Measurements from ENCODE around the gene C1orf115. TPM values are rescaled to one million over a fixed set of nuclear protein-coding genes. Genes with fewer than 3 reads are reported as not detected.

Gene C1orf115
- total and polyA plus RNA-seq, 2 donors, result 3.5 to 5.2 TPM

DNA sequence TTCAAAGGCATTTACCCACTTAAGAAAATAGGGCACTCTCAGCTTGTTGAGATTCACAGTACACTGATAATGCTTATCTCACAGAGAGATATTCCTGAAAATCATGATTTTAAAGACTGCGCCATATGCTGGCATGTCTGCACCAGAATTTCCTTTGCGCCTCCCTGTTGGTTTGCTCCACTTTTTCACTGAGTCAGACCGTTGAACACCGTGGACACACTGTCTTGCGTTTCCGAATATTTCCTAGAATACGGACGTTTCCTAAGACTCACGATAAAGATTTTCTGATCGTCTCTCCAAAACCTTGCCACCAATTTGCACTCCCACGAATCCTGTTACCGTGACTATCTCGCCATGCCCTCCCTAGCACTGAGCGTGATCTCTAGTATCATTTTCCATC, 497 bp upstream of the C1orf115 start:
- H3K4me3 ChIP-seq (ENCODE audit: low read length in 2 of 2), result no peak overlapping the region
- H3K9me3 ChIP-seq (ENCODE audit: control insufficient read depth in 2 of 2, insufficient read depth in 1 of 2, low read length in 1 of 2), result no peaks in the 10 kb centered on the region
- no peak for DNase-seq (ENCODE audit: low read depth in 6 of 9, low spot score in 9 of 9)
- peaks cover 0 to 5% of the 10 kb centered on the region in 2 donors for H3K4me1 ChIP-seq (ENCODE audit: control insufficient read depth in 2 of 2, insufficient read depth in 2 of 2, low read length in 2 of 2)
- H3K27me3 ChIP-seq (ENCODE audit: control insufficient read depth in 2 of 2, insufficient read depth in 1 of 2, low read length in 1 of 2), result peaks cover 18 to 36% of the 10 kb centered on the region in 2 donors
- 38% methylated on average over 14 of the region's 14 CpGs for WGBS
- H3K27ac ChIP-seq (ENCODE audit: low read depth in 1 of 2, low read length in 1 of 2), result no peak overlapping the region
- no peaks in the 10 kb centered on the region for H3K36me3 ChIP-seq (ENCODE audit: control insufficient read depth in 2 of 2, insufficient read depth in 2 of 2, low read length in 1 of 2)

DNA sequence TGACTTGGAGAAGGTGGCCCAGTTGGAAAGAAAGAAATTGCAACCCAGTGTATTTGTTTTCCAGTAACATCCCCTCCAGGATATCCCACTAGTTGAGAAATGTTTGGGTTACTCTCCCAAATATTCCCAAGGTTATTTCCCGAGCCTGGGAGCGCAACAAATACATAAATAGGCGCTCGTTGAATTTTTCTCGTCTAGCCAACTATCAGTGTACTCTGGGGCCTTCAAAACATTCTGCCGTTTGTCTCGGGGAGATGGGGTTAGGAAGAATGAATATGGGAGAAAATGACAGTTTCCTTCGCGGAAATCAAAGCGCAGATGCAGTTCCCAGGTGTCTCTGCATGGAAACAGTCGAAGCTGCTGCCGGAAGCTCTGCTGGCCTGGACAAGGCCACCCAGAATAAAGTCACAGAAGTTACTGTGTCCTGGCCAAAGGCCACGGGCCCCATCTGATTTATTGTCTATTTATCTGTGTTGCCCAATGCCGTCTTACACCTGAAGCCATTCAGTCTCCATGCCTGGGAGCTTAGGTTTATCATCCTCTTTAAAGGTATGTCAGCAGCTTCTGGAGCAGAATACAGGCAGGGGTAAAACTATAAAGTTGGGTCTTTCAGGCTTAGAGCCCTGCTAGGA, 1.0 kb downstream of the C1orf115 start:
- Histone ChIP-seq H3K36me3 (ENCODE audit: control insufficient read depth in 2 of 2, insufficient read depth in 2 of 2, low read length in 1 of 2) (no peaks in the 10 kb centered on the region), H3K27me3 (ENCODE audit: control insufficient read depth in 2 of 2, insufficient read depth in 1 of 2, low read length in 1 of 2) (peaks cover 18 to 36% of the 10 kb centered on the region in 2 donors), H3K4me3 (ENCODE audit: low read length in 2 of 2) (no peak overlapping the region), H3K4me1 (ENCODE audit: control insufficient read depth in 2 of 2, insufficient read depth in 2 of 2, low read length in 2 of 2) (peaks cover 0 to 5% of the 10 kb centered on the region in 2 donors), H3K9me3 (ENCODE audit: control insufficient read depth in 2 of 2, insufficient read depth in 1 of 2, low read length in 1 of 2) (no peaks in the 10 kb centered on the region), H3K27ac (ENCODE audit: low read depth in 1 of 2, low read length in 1 of 2) (no peak overlapping the region)
- WGBS, result 86% methylated on average over 14 of the region's 14 CpGs
- no peak for DNase-seq (ENCODE audit: low read depth in 6 of 9, low spot score in 9 of 9)

DNA sequence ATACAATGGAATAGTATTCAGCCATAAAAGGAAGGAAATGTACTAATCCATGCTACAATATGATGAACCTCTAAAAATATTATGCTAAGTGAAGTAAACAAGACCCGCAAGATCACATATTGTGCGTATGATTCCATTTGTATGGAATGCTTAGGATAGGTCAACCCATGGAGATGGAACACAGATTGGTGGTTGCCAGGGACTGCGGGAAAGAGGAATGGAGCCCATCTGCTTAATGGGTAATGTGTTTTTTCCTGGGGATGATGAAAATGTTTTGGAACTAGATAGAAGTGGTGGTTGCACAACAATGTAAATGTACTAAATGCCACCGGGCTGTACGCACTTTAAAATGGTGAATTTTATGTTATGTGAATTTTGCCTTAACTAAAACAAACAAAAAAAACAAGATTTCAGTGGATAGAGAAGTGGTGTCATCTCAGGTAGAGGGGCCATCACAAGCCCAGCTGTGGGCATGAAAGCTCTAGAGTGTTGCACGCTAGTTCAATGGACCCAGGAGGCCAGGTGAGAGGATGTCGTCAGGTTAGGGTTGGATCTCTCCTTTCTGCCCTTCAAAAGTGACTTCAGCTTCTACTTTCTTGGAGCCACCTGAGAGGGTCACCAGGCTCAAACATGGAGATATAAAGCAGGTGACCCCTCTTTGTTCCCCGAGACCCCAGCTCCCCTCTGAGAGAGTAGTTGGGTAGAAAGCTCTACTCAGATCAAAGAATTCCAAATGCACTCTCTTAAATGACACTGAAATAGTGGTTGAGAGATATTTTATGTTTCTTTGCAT, 2.5 kb downstream of the C1orf115 start:
- 93% methylated on average over 8 of the region's 8 CpGs for WGBS
- H3K4me3 ChIP-seq (ENCODE audit: low read length in 2 of 2), result no peak overlapping the region
- H3K27ac ChIP-seq (ENCODE audit: low read depth in 1 of 2, low read length in 1 of 2), result no peak overlapping the region
- H3K4me1 ChIP-seq (ENCODE audit: control insufficient read depth in 2 of 2, insufficient read depth in 2 of 2, low read length in 2 of 2), result peaks cover 0 to 5% of the 10 kb centered on the region in 2 donors
- H3K9me3 ChIP-seq (ENCODE audit: control insufficient read depth in 2 of 2, insufficient read depth in 1 of 2, low read length in 1 of 2), result no peaks in the 10 kb centered on the region
- no peaks in the 10 kb centered on the region for H3K36me3 ChIP-seq (ENCODE audit: control insufficient read depth in 2 of 2, insufficient read depth in 2 of 2, low read length in 1 of 2)
- peaks cover 18 to 36% of the 10 kb centered on the region in 2 donors for H3K27me3 ChIP-seq (ENCODE audit: control insufficient read depth in 2 of 2, insufficient read depth in 1 of 2, low read length in 1 of 2)
- no peak for DNase-seq (ENCODE audit: low read depth in 6 of 9, low spot score in 9 of 9)

DNA sequence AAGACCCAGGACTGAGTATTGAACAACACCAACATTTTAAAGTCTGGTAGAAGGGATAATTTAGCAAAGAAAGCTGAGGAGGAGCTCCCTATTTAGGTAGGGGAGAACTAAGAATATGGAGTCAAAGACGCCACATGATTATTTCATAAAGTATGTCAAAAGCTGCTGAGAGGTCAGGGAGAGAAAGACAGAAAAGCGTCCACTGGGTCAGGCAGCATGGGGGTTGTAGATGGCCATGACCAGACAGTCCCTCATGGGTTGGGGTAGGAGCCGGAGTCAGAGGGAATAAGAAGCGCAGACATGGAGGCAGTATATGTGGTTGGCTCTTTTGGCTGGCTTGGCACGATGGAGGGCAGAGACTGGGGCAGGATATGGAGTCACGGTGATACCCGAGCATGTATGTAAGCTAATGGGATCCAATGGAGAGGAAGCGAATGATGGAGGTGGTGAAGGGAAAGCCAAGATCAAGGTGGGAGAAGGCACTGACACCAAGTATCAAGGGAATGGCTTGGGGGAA, 4.8 kb downstream of the C1orf115 start:
- H3K27me3 ChIP-seq (ENCODE audit: control insufficient read depth in 2 of 2, insufficient read depth in 1 of 2, low read length in 1 of 2), result peaks cover 17 to 27% of the 10 kb centered on the region in 2 donors
- no peak overlapping the region for H3K4me3 ChIP-seq (ENCODE audit: low read length in 2 of 2)
- no peaks in the 10 kb centered on the region for H3K9me3 ChIP-seq (ENCODE audit: control insufficient read depth in 2 of 2, insufficient read depth in 1 of 2, low read length in 1 of 2)
- H3K27ac ChIP-seq (ENCODE audit: low read depth in 1 of 2, low read length in 1 of 2), result no peak overlapping the region
- DNase-seq (ENCODE audit: low read depth in 6 of 9, low spot score in 9 of 9), result no peak
- H3K4me1 ChIP-seq (ENCODE audit: control insufficient read depth in 2 of 2, insufficient read depth in 2 of 2, low read length in 2 of 2), result peaks cover 0 to under 1% of the 10 kb centered on the region in 2 donors
- WGBS, result 96% methylated on average over 8 of the region's 8 CpGs
- no peaks in the 10 kb centered on the region for H3K36me3 ChIP-seq (ENCODE audit: control insufficient read depth in 2 of 2, insufficient read depth in 2 of 2, low read length in 1 of 2)

DNA sequence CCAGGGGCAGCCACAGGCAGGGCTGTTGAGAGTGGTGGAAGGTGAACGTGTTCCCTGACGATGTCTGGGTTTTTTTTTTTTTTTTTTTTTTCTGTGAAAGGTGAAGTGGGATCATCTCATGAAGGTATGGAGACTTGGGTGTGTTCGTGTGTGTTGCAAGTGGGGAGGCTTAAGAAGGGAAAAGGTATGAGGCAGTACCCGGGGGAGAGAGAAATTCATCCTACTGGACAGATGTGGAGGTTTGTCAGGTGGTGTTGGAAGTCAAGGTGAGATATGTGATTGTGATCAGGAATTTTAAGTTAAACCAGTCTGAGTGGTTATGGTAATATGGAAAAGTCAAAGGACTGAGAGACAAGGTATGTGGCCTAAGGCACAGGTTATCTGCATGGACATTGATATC, 5.3 kb downstream of the C1orf115 start:
- H3K27me3 ChIP-seq (ENCODE audit: control insufficient read depth in 2 of 2, insufficient read depth in 1 of 2, low read length in 1 of 2), result peaks cover 12 to 22% of the 10 kb centered on the region in 2 donors
- no peak for DNase-seq (ENCODE audit: low read depth in 6 of 9, low spot score in 9 of 9)
- WGBS, result 94% methylated on average over 4 of the region's 4 CpGs
- H3K36me3 ChIP-seq (ENCODE audit: control insufficient read depth in 2 of 2, insufficient read depth in 2 of 2, low read length in 1 of 2), result no peaks in the 10 kb centered on the region
- H3K4me1 ChIP-seq (ENCODE audit: control insufficient read depth in 2 of 2, insufficient read depth in 2 of 2, low read length in 2 of 2), result no peaks in the 10 kb centered on the region
- no peak overlapping the region for H3K4me3 ChIP-seq (ENCODE audit: low read length in 2 of 2)
- no peaks in the 10 kb centered on the region for H3K9me3 ChIP-seq (ENCODE audit: control insufficient read depth in 2 of 2, insufficient read depth in 1 of 2, low read length in 1 of 2)
- no peak overlapping the region for H3K27ac ChIP-seq (ENCODE audit: low read depth in 1 of 2, low read length in 1 of 2)

DNA sequence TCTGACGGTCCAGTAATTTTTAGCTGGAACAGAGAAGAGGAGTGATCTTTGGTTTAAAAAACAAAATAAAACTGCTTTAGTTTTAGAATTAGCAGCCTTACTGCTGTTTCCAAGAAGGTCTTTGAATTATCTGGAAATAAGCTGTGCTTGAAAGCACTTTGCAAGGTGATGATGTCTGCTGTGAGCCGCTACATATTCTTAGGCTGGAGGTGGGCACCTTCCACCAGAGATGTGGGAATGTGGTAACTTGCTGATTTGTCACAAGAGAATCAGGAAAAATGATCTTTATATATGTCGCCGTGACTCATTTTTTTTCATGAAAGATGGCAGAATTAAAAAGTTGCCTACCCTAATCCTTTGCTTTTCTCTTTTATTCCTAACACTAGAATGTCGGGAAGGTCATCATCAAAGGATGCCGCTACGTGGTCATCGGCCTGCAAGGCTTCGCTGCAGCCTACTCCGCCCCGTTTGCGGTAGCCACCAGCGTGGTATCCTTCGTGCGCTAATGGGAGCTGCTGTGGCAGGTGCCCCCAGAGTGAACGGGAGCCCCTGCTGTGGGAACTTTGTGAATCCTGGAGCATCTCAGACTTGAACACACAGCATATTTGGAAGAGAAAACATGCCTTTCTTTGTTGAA, 6.2 kb downstream of the C1orf115 start:
- H3K36me3 ChIP-seq (ENCODE audit: control insufficient read depth in 2 of 2, insufficient read depth in 2 of 2, low read length in 1 of 2), result no peaks in the 10 kb centered on the region
- no peak for DNase-seq (ENCODE audit: low read depth in 6 of 9, low spot score in 9 of 9)

DNA sequence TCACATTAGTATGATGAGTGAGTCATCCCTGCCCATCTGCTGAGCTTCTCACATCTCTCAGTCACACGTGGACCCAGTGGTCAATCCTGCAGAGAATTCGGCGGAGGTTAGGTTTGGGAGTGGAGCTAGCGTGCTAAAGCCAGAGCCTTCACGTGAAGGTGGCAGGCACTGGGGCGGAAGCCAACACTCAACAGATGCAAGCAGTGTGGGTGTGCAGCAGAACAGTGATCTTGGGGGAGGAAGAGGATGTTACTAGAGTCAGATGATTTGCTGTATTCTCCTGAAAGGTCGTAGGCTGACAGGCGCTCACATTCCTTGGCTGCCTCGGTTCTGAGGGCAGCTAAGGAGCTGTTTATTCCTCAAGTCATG, 6.7 kb downstream of the C1orf115 start:
- DNase-seq (ENCODE audit: low read depth in 6 of 9, low spot score in 9 of 9), result no peak
- H3K4me1 ChIP-seq (ENCODE audit: control insufficient read depth in 2 of 2, insufficient read depth in 2 of 2, low read length in 2 of 2), result no peaks in the 10 kb centered on the region
- 91% methylated on average over 9 of the region's 9 CpGs for WGBS

More for the DNA sequence above, 6.2 kb downstream of the C1orf115 start:
- Histone ChIP-seq H3K27ac (ENCODE audit: low read depth in 1 of 2, low read length in 1 of 2) (no peak overlapping the region), H3K27me3 (ENCODE audit: control insufficient read depth in 2 of 2, insufficient read depth in 1 of 2, low read length in 1 of 2) (peaks cover 5 to 13% of the 10 kb centered on the region in 2 donors), H3K9me3 (ENCODE audit: control insufficient read depth in 2 of 2, insufficient read depth in 1 of 2, low read length in 1 of 2) (no peaks in the 10 kb centered on the region), H3K4me1 (ENCODE audit: control insufficient read depth in 2 of 2, insufficient read depth in 2 of 2, low read length in 2 of 2) (no peaks in the 10 kb centered on the region), H3K4me3 (ENCODE audit: low read length in 2 of 2) (no peak overlapping the region)
- 97% methylated on average over 16 of the region's 16 CpGs for WGBS

DNA sequence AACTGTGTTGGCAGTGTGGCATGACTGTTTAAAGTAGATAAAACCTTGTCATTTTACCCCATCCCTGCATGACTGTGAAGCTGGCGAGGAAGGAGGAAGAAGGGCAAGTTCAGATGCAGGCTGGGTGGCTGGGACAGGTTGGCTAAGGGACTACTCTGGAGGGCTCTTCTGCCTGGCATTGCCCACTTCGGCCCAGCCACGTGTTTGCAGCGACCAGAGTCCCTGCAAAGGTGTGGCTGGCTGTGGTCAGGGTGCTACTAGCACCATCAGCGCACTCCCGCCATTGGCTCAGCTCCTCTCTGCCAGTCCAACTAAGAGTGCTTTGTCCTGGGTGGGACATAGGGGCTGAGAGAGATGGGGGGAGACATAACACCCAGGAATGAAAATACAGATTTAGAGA, 7.2 kb downstream of the C1orf115 start:
- Histone ChIP-seq H3K4me3 (ENCODE audit: low read length in 2 of 2) (no peak overlapping the region), H3K27ac (ENCODE audit: low read depth in 1 of 2, low read length in 1 of 2) (no peak overlapping the region), H3K9me3 (ENCODE audit: control insufficient read depth in 2 of 2, insufficient read depth in 1 of 2, low read length in 1 of 2) (no peaks in the 10 kb centered on the region), H3K36me3 (ENCODE audit: control insufficient read depth in 2 of 2, insufficient read depth in 2 of 2, low read length in 1 of 2) (no peaks in the 10 kb centered on the region), H3K27me3 (ENCODE audit: control insufficient read depth in 2 of 2, insufficient read depth in 1 of 2, low read length in 1 of 2) (peaks cover 0 to 6% of the 10 kb centered on the region in 2 donors), H3K4me1 (ENCODE audit: control insufficient read depth in 2 of 2, insufficient read depth in 2 of 2, low read length in 2 of 2) (no peaks in the 10 kb centered on the region)
- no peak for DNase-seq (ENCODE audit: low read depth in 6 of 9, low spot score in 9 of 9)
- 94% methylated on average over 6 of the region's 6 CpGs for WGBS

More for the DNA sequence above, 6.7 kb downstream of the C1orf115 start:
- H3K36me3 ChIP-seq (ENCODE audit: control insufficient read depth in 2 of 2, insufficient read depth in 2 of 2, low read length in 1 of 2), result no peaks in the 10 kb centered on the region
- H3K27me3 ChIP-seq (ENCODE audit: control insufficient read depth in 2 of 2, insufficient read depth in 1 of 2, low read length in 1 of 2), result peaks cover 2 to 8% of the 10 kb centered on the region in 2 donors
- no peak overlapping the region for H3K4me3 ChIP-seq (ENCODE audit: low read length in 2 of 2)
- H3K27ac ChIP-seq (ENCODE audit: low read depth in 1 of 2, low read length in 1 of 2), result no peak overlapping the region
- no peaks in the 10 kb centered on the region for H3K9me3 ChIP-seq (ENCODE audit: control insufficient read depth in 2 of 2, insufficient read depth in 1 of 2, low read length in 1 of 2)

DNA sequence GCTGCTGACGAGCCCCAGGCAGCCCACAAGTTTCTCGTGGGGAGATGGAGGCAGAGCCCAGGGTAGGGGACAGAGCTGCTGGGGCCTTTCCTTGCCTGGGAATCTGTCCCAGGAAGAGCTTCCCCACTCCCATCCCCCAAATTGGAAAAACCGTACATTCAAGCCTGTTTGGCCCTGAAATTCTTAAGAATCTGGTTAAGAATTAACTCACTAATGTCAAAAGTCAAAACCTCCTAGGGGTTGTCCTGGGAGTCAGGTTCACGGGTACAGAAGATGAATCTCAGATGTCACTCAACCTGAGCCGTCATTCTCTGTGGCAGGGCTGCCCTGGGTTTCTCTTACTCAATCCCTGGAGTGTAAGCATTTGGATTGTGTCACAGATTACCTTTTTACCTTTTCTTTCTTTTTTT, 8.4 kb downstream of the C1orf115 start:
- Histone ChIP-seq H3K4me3 (ENCODE audit: low read length in 2 of 2) (no peak overlapping the region), H3K27me3 (ENCODE audit: control insufficient read depth in 2 of 2, insufficient read depth in 1 of 2, low read length in 1 of 2) (no peaks in the 10 kb centered on the region), H3K4me1 (ENCODE audit: control insufficient read depth in 2 of 2, insufficient read depth in 2 of 2, low read length in 2 of 2) (no peaks in the 10 kb centered on the region), H3K36me3 (ENCODE audit: control insufficient read depth in 2 of 2, insufficient read depth in 2 of 2, low read length in 1 of 2) (no peaks in the 10 kb centered on the region), H3K27ac (ENCODE audit: low read depth in 1 of 2, low read length in 1 of 2) (no peak overlapping the region), H3K9me3 (ENCODE audit: control insufficient read depth in 2 of 2, insufficient read depth in 1 of 2, low read length in 1 of 2) (no peaks in the 10 kb centered on the region)
- WGBS, result 92% methylated on average over 5 of the region's 5 CpGs
- no peak for DNase-seq (ENCODE audit: low read depth in 6 of 9, low spot score in 9 of 9)

Data from thymus (tissue), 11 donors.